Measurements from ENCODE around the gene SLC6A8. TPM values are rescaled to one million over a fixed set of nuclear protein-coding genes. Genes with fewer than 3 reads are reported as not detected.

SLC6A8 gene
- total and polyA plus RNA-seq, 2 donors (not counting 1 experiment from before 2014, with no cell fraction given), result 0.49 to 2.9 TPM

DNA sequence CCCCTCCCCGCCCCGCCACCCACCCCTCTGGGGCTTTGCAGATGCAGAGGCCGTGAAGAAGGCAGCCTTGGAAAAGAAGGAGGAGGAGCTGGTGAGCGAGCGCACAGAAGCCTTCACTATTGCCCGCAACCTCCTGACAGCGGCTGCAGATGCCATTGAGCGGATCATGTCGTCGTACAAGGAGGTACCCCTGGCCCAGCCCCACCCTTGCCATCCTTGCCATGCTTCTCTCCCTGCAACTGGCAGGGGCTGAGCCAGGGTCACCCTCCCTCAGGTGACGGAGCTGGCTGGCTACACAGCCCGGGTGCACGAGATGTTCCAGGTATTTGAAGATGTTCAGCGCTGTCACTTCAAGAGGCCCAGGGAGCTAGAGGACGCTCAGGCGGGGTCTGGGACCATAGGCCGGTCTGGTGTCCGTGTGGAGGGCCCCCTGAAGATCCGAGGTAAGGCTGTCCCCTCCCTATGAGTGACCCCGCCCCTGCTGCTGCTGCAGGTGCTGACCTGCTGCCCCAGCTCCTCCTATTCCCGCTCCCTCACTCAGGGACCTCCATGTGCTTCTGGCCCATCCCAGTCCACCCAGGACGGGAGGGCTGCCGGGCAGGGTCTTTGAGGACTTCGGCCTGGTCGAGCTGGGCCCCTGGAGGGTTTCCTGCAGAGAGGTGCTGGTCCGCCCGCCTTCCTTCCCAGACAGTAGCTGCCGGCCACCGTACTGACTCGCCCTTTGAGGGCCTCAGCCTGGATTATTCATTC, 48.5 kb downstream of the SLC6A8 start:
- Mint-ChIP-seq H3K4me3 (no peak overlapping the region), H3K27me3 (no peaks in the 10 kb centered on the region), H3K4me1 (peaks cover 24% of the 10 kb centered on the region), H3K27ac (no peak overlapping the region), H3K9me3 (ENCODE audit: insufficient read depth) (no peaks in the 10 kb centered on the region)
- H3K79me2 ChIP-seq (ENCODE audit: control insufficient read depth, insufficient read depth, low read length), result peaks cover 19% of the 10 kb centered on the region
- no peaks in the 10 kb centered on the region for H4K20me1 ChIP-seq (ENCODE audit: control insufficient read depth, insufficient read depth, low read length, poor library complexity, severe bottlenecking)
- TF ChIP-seq EZH2 (IDR thresholded peaks at IDR 0.05; ENCODE audit: borderline replicate concordance, insufficient read depth, low read depth, low read length, poor library complexity, severe bottlenecking), result no peak
- TF ChIP-seq, protein P1, sequence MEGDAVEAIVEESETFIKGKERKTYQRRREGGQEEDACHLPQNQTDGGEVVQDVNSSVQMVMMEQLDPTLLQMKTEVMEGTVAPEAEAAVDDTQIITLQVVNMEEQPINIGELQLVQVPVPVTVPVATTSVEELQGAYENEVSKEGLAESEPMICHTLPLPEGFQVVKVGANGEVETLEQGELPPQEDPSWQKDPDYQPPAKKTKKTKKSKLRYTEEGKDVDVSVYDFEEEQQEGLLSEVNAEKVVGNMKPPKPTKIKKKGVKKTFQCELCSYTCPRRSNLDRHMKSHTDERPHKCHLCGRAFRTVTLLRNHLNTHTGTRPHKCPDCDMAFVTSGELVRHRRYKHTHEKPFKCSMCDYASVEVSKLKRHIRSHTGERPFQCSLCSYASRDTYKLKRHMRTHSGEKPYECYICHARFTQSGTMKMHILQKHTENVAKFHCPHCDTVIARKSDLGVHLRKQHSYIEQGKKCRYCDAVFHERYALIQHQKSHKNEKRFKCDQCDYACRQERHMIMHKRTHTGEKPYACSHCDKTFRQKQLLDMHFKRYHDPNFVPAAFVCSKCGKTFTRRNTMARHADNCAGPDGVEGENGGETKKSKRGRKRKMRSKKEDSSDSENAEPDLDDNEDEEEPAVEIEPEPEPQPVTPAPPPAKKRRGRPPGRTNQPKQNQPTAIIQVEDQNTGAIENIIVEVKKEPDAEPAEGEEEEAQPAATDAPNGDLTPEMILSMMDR (IDR thresholded peaks at IDR 0.05), result no peak
- H3K9me3 ChIP-seq (ENCODE audit: control extremely low read depth in 1 of 3, control insufficient read depth in 2 of 3, insufficient read depth in 1 of 3, low read length in 2 of 3), result peaks cover 0 to 3% (median 0%) of the 10 kb centered on the region in 3 donors
- H3K9ac ChIP-seq (ENCODE audit: low read length), result no peak overlapping the region
- ATAC-seq (ENCODE audit: low read depth) (no peak), DNase-seq (no peak)
- no peak overlapping the region for H3K27ac ChIP-seq (ENCODE audit: low read length in 2 of 2)
- peaks cover 0 to 22% of the 10 kb centered on the region in 2 experiments for H3K36me3 ChIP-seq (replicated peaks in 1 of 2; ENCODE audit: control extremely low read depth in 1 of 2, control insufficient read depth in 1 of 2, extremely low read depth in 1 of 2, insufficient read depth in 2 of 2, low read length in 1 of 2)
- 98% methylated on average over 18 of the region's 30 CpGs for WGBS (ENCODE audit: insufficient coverage)
- H3K27me3 ChIP-seq (replicated peaks in 1 of 4; ENCODE audit: control extremely low read depth in 1 of 4, control insufficient read depth in 3 of 4, insufficient read depth in 4 of 4, low read length in 3 of 4), result no peaks in the 10 kb centered on the region
- H3K4me2 ChIP-seq (replicated peaks; ENCODE audit: low read depth, low read length, poor library complexity, severe bottlenecking), result no peak overlapping the region
- intact Hi-C loops (cut with micrococcal nuclease), result no loop called here
- POLR2A ChIA-PET, result no interaction called here
- no peak overlapping the region for H3K4me3 ChIP-seq (ENCODE audit: control extremely low read depth in 1 of 5, extremely low read depth in 1 of 5, insufficient read depth in 1 of 5, low read depth in 2 of 5, low read length in 4 of 5)
- no peak overlapping the region for H2AFZ ChIP-seq (ENCODE audit: insufficient read depth, low read depth, low read length, poor library complexity, severe bottlenecking)
- H3K4me1 ChIP-seq (ENCODE audit: control insufficient read depth in 2 of 2, insufficient read depth in 2 of 2, low read length in 2 of 2), result peaks cover 3 to 23% of the 10 kb centered on the region in 2 donors
- CTCF ChIA-PET, result interaction anchor here (1.0 to 1.1 kb wide), 2 partner anchors 9 to 26 kb away, joined by 3 read pairs; no protein-coding TSS in a partner anchor

DNA sequence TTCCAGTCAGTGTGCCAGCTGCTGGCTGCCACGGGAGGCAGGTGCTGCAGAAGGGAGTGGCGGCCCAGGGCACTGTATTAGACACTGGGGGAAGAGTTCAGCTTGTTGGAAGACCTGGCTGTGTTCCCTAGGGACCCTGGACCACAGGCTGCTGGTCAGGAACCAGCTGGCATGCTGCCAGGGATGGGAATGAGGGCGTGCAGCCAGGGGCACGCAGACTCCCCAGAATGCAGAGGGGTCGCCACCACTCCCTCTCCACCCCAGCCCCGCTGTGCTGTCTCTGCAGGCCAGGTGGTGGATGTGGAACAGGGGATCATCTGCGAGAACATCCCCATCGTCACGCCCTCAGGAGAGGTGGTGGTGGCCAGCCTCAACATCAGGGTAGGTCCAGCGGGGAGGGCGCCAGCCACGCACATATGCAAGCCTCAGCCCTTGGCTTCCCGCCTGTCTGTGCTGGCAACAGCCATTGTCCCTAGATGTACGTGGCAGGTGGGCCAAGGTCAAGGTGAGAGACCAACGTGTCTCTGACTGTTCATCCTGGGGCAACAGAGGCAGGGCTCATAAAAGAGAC, 49.2 kb downstream of the SLC6A8 start:
- H3K27me3 Mint-ChIP-seq, result no peaks in the 10 kb centered on the region
- peaks cover 20% of the 10 kb centered on the region for H3K4me1 Mint-ChIP-seq
- H3K27ac Mint-ChIP-seq, result no peak overlapping the region
- H3K9ac ChIP-seq (ENCODE audit: low read length), result no peak overlapping the region
- peaks cover 0 to 3% (median 0%) of the 10 kb centered on the region in 3 donors for H3K9me3 ChIP-seq (ENCODE audit: control extremely low read depth in 1 of 3, control insufficient read depth in 2 of 3, insufficient read depth in 1 of 3, low read length in 2 of 3)
- POLR2A ChIA-PET, result no interaction called here
- peaks cover 3 to 30% of the 10 kb centered on the region in 2 donors for H3K4me1 ChIP-seq (ENCODE audit: control insufficient read depth in 2 of 2, insufficient read depth in 2 of 2, low read length in 2 of 2)
- DNase-seq (no peak), ATAC-seq (ENCODE audit: low read depth) (no peak)
- no peak overlapping the region for H2AFZ ChIP-seq (ENCODE audit: insufficient read depth, low read depth, low read length, poor library complexity, severe bottlenecking)
- no peak overlapping the region for H3K27ac ChIP-seq (ENCODE audit: low read length in 2 of 2)
- 94% methylated on average over 10 of the region's 15 CpGs for WGBS (ENCODE audit: insufficient coverage)
- H3K4me3 Mint-ChIP-seq, result no peak overlapping the region
- no peaks in the 10 kb centered on the region for H3K9me3 Mint-ChIP-seq (ENCODE audit: insufficient read depth)
- CTCF ChIA-PET, result interaction anchor here (1.0 to 1.1 kb wide), 2 partner anchors 10 to 25 kb away, joined by 3 read pairs; no protein-coding TSS in a partner anchor
- no peak overlapping the region for H3K4me2 ChIP-seq (replicated peaks; ENCODE audit: low read depth, low read length, poor library complexity, severe bottlenecking)
- no peaks in the 10 kb centered on the region for H4K20me1 ChIP-seq (ENCODE audit: control insufficient read depth, insufficient read depth, low read length, poor library complexity, severe bottlenecking)
- TF ChIP-seq, protein P1 (IDR thresholded peaks at IDR 0.05), result no peak
- TF ChIP-seq EZH2 (IDR thresholded peaks at IDR 0.05; ENCODE audit: borderline replicate concordance, insufficient read depth, low read depth, low read length, poor library complexity, severe bottlenecking), result no peak
- intact Hi-C loops (cut with micrococcal nuclease), result no loop called here
- H3K36me3 ChIP-seq (replicated peaks in 1 of 2; ENCODE audit: control extremely low read depth in 1 of 2, control insufficient read depth in 1 of 2, extremely low read depth in 1 of 2, insufficient read depth in 2 of 2, low read length in 1 of 2), result peaks cover 0 to 20% of the 10 kb centered on the region in 2 experiments
- H3K79me2 ChIP-seq (ENCODE audit: control insufficient read depth, insufficient read depth, low read length), result peaks cover 19% of the 10 kb centered on the region
- H3K27me3 ChIP-seq (replicated peaks in 1 of 4; ENCODE audit: control extremely low read depth in 1 of 4, control insufficient read depth in 3 of 4, insufficient read depth in 4 of 4, low read length in 3 of 4), result no peaks in the 10 kb centered on the region
- H3K4me3 ChIP-seq (ENCODE audit: control extremely low read depth in 1 of 5, extremely low read depth in 1 of 5, insufficient read depth in 1 of 5, low read depth in 2 of 5, low read length in 4 of 5), result no peak overlapping the region

Data from B cell (primary cell).